Osteocyte (in vitro differentiated cells): Measurements from ENCODE around the gene BECN2. TPM values are rescaled to one million over a fixed set of nuclear protein-coding genes. Genes with fewer than 3 reads are reported as not detected.

Source experiments
- DNase-seq: peaks from one replicate; pipeline ENCODE4 v3.0.0; 2021; ENCODE audit warnings: mixed read lengths; ENCODE audit not compliant: unreplicated experiment; ENCODE audit errors: extremely low spot score
- H3K27ac Mint-ChIP-seq: one replicate; pipeline ENCODE4 v1.8.0; 2021; ENCODE audit warnings: mild to moderate bottlenecking, mixed read lengths; ENCODE audit not compliant: unreplicated experiment
- H3K27me3 Mint-ChIP-seq: one replicate; pipeline ENCODE4 v1.8.0; 2021; ENCODE audit warnings: mixed read lengths; ENCODE audit not compliant: unreplicated experiment
- H3K36me3 Mint-ChIP-seq: one replicate; pipeline ENCODE4 v1.8.0; 2021; ENCODE audit warnings: mixed read lengths; ENCODE audit not compliant: unreplicated experiment
- H3K4me1 Mint-ChIP-seq: one replicate; pipeline ENCODE4 v1.8.0; 2021; ENCODE audit warnings: mixed read lengths; ENCODE audit not compliant: unreplicated experiment
- H3K4me3 Mint-ChIP-seq: one replicate; pipeline ENCODE4 v1.8.0; 2021; ENCODE audit warnings: mild to moderate bottlenecking, moderate library complexity, mixed read lengths; ENCODE audit not compliant: unreplicated experiment
- H3K9me3 Mint-ChIP-seq: one replicate; pipeline ENCODE4 v1.8.0; 2021; ENCODE audit warnings: mixed read lengths; ENCODE audit not compliant: unreplicated experiment
- total RNA-seq: library from RNA; stranded (reverse); gene quantifications from 2 replicates; pipeline ENCODE4 v1.2.1, GENCODE V29; 2021
- TF ChIP-seq, protein P1 (sequence below): fragments of 200-600 bp; sonication (generic); IDR thresholded peaks from 2 replicates; pipeline ENCODE4 v1.5.0; 2021; ENCODE audit warnings: antibody characterized with exemption, mild to moderate bottlenecking, moderate library complexity

Gene BECN2
- total RNA-seq, 1 donor from 2014 or later: not detected

DNA sequence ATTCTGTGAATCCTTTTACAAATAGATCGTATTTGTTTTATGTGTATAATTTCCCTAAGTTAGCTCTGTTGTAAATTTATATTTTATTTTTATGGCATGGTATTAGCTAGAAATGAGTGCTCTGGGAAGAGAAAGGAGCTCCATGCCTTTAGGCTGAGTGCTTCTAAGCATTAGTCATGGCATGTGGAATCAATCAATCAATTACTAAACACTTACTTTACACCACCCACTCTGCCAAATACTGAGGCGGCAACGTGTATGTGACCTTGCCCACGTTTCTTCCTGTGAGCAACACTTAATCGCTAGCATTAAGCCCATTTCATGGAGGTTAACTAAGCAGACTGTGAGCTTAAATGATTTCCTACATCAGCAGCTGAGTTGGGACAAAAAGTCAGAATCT lies 7.2 kb upstream of the BECN2 start:
- peaks cover 3% of the 10 kb centered on the region for H3K27me3 Mint-ChIP-seq
- no peaks in the 10 kb centered on the region for H3K9me3 Mint-ChIP-seq
- DNase-seq: no peak
- H3K4me1 Mint-ChIP-seq: peaks cover 5% of the 10 kb centered on the region
- no peaks in the 10 kb centered on the region for H3K36me3 Mint-ChIP-seq
- no peak overlapping the region for H3K4me3 Mint-ChIP-seq
- H3K27ac Mint-ChIP-seq: no peak overlapping the region
- TF ChIP-seq, protein P1, sequence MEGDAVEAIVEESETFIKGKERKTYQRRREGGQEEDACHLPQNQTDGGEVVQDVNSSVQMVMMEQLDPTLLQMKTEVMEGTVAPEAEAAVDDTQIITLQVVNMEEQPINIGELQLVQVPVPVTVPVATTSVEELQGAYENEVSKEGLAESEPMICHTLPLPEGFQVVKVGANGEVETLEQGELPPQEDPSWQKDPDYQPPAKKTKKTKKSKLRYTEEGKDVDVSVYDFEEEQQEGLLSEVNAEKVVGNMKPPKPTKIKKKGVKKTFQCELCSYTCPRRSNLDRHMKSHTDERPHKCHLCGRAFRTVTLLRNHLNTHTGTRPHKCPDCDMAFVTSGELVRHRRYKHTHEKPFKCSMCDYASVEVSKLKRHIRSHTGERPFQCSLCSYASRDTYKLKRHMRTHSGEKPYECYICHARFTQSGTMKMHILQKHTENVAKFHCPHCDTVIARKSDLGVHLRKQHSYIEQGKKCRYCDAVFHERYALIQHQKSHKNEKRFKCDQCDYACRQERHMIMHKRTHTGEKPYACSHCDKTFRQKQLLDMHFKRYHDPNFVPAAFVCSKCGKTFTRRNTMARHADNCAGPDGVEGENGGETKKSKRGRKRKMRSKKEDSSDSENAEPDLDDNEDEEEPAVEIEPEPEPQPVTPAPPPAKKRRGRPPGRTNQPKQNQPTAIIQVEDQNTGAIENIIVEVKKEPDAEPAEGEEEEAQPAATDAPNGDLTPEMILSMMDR: no peak

DNA sequence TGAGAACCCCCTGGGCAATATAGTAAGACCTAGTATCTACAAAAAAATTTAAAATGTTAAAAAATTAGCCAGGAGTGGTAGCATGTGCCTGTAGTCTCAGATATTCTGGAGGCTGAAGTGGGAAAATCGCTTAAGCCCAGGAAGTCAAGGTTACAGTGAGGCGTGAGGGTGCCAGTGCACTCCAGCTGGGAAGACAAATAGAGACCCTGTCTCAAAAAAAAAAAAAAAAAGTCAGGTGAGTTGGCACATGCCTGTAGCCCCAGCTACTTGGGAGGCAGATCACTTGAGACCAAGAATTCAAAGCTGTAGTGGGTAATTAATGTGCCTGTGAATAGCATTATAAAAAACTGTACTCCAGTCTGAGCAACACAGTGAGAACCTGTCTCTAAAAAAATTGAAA lies 4.6 kb downstream of the BECN2 start:
- no peaks in the 10 kb centered on the region for H3K27me3 Mint-ChIP-seq
- TF ChIP-seq, protein P1: no peak
- H3K4me3 Mint-ChIP-seq: no peak overlapping the region
- H3K27ac Mint-ChIP-seq: no peak overlapping the region
- DNase-seq: no peak
- H3K4me1 Mint-ChIP-seq: no peaks in the 10 kb centered on the region
- H3K36me3 Mint-ChIP-seq: no peaks in the 10 kb centered on the region
- H3K9me3 Mint-ChIP-seq: no peaks in the 10 kb centered on the region

DNA sequence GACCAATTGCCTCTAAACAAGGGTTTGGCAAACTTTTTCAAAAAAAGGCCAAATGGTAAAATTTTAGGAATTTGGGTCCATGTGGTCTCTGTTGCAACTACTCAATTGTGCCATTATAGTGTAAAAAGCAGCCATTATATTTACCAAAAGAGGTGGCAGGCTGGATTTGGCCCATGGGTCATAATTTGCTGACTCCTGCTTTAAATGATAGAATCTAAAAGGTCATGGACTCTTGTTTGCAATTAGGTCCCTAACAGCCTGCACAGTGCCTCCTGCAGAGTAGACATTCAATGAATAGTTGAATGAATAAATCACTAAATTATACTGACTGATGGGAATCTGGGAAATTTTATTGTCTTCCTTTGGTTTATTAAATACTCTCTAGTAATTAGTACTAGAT lies 6.2 kb downstream of the BECN2 start:
- Mint-ChIP-seq H3K4me1 (no peaks in the 10 kb centered on the region), H3K27ac (no peak overlapping the region), H3K4me3 (no peak overlapping the region), H3K9me3 (no peaks in the 10 kb centered on the region), H3K36me3 (no peaks in the 10 kb centered on the region), H3K27me3 (no peaks in the 10 kb centered on the region)
- TF ChIP-seq, protein P1: no peak
- DNase-seq: no peak

DNA sequence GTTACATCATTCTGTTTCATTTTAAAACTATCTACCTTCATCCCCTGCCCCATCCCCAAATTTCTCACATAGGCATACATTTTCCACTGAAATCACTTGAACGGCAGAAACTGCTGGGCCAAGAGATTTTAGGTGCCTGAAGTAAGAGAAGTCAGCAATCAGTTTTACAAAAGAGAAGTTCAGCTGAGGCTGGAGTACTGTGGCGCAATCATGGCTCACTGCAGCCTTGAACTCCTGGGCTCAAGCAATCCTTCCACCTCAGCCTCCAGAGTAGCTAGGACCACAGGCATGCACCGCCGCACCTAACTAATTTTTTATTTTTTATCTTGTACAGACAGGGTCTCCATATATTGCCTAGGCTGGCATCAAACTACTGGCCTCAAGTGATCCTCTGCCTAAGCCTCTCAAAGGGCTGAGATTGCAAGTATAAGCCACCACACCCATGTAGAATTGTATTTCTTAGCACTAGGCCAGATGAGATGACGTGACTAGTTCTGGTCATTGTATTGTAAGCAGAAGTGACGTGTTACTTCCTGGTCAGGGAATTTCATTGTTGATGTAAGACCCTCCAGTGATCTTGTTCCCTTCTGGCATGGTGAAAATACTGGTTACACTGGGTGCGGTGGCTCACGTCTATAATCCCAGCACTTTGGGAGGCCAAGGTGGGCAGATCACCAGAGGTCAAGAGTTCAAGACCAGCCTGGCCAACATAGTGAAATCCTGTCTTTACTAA lies 7.1 kb downstream of the BECN2 start:
- H3K9me3 Mint-ChIP-seq: no peaks in the 10 kb centered on the region

DNA sequence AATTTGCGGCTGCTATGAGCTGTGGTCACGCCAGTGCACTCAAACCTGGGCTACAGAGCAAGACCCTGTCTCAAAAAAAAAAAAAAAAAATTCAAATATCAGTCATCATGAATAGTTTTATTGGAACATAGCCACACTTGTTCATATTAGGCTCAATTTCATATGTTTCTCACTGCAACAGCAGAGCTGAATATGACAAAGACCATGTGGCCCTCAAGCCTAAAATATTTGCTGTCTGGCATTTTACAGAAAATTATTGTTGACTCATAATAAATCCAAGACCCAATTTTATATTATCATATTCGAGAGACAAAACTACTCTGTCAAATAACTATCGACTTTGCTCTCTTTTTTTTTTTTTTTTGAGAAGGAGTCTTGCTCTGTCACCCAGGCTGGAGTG lies 11.0 kb downstream of the BECN2 start:
- Mint-ChIP-seq H3K27me3 (no peaks in the 10 kb centered on the region), H3K27ac (no peak overlapping the region), H3K4me3 (no peak overlapping the region), H3K4me1 (peaks cover 8% of the 10 kb centered on the region), H3K36me3 (no peaks in the 10 kb centered on the region), H3K9me3 (no peaks in the 10 kb centered on the region)
- TF ChIP-seq, protein P1: no peak
- DNase-seq: no peak

More for the DNA sequence above, 7.1 kb downstream of the BECN2 start:
- Mint-ChIP-seq H3K27me3 (no peaks in the 10 kb centered on the region), H3K4me1 (no peaks in the 10 kb centered on the region), H3K4me3 (no peak overlapping the region), H3K36me3 (no peaks in the 10 kb centered on the region), H3K27ac (no peak overlapping the region)
- DNase-seq: no peak
- TF ChIP-seq, protein P1: no peak
